DMS79 (cell line): ENCODE data around the gene DCLRE1A.
"Not testable (repeated sequence)": the region's sequence is repeated elsewhere in the genome, so short reads cannot be mapped to it uniquely, and the experiment has no call there.

Experiments used
- DNase-seq: peaks from one replicate; lab custom pipeline; 2025; lab: John Stamatoyannopoulos, UW

DCLRE1A gene

GRCh38 chr10:113857210-113857609 is 3.3 kb upstream of the DCLRE1A start:
- no peak for DNase-seq

GRCh38 chr10:113856563-113856962 is 2.7 kb upstream of the DCLRE1A start:
- no peak for DNase-seq

- peak; percentile 1 for DNase-seq
Observed at GRCh38 chr10:113854761-113855588, 1.1 kb upstream of the DCLRE1A start.

- DNase-seq = no peak
Observed at GRCh38 chr10:113853578-113854012, 287 bp downstream of the DCLRE1A start.

- no peak for DNase-seq
Observed at GRCh38 chr10:113849946-113850345, 3.9 kb downstream of the DCLRE1A start.

- DNase-seq = no peak
Observed at GRCh38 chr10:113849140-113849803, 4.6 kb downstream of the DCLRE1A start.

GRCh38 chr10:113846036-113846435 is 7.8 kb downstream of the DCLRE1A start:
- no peak for DNase-seq

- DNase-seq = no peak
Observed at GRCh38 chr10:113843972-113844485, 9.9 kb downstream of the DCLRE1A start.

- no peak for DNase-seq
Observed at GRCh38 chr10:113842171-113842570, 11.7 kb downstream of the DCLRE1A start.

- not testable (repeated sequence) for DNase-seq
Observed at GRCh38 chr10:113828567-113828966, 25.3 kb downstream of the DCLRE1A start.

- no peak for DNase-seq
Observed at GRCh38 chr10:113825791-113826190, 28.1 kb downstream of the DCLRE1A start.

- no peak for DNase-seq
Observed at GRCh38 chr10:113823389-113823788, 30.5 kb downstream of the DCLRE1A start.

GRCh38 chr10:113822174-113822573 is 31.7 kb downstream of the DCLRE1A start:
- no peak for DNase-seq

- not testable (repeated sequence) for DNase-seq
Observed at GRCh38 chr10:113821306-113821705, 32.6 kb downstream of the DCLRE1A start.

- no peak for DNase-seq
Observed at GRCh38 chr10:113820507-113820906, 33.4 kb downstream of the DCLRE1A start.

- no peak for DNase-seq
Observed at GRCh38 chr10:113819989-113820388, 33.9 kb downstream of the DCLRE1A start.

- DNase-seq = not testable (repeated sequence)
Observed at GRCh38 chr10:113814700-113815099, 39.2 kb downstream of the DCLRE1A start.

- DNase-seq = no peak
Observed at GRCh38 chr10:113808168-113808567, 45.7 kb downstream of the DCLRE1A start.

GRCh38 chr10:113806503-113806902 is 47.4 kb downstream of the DCLRE1A start:
- no peak for DNase-seq

- DNase-seq = no peak
Observed at GRCh38 chr10:113802997-113803396, 50.9 kb downstream of the DCLRE1A start.

- no peak for DNase-seq
Observed at GRCh38 chr10:113801569-113801968, 52.3 kb downstream of the DCLRE1A start.

- DNase-seq = no peak
Observed at GRCh38 chr10:113791691-113792090, 62.2 kb downstream of the DCLRE1A start.

- DNase-seq = no peak
Observed at GRCh38 chr10:113788604-113789083, 65.2 kb downstream of the DCLRE1A start.
